ENCODE measurements around the gene MATR3.
A peak's percentile ranks its signal among the peaks of the same experiment; 100 is the strongest.

MATR3 gene

DNA sequence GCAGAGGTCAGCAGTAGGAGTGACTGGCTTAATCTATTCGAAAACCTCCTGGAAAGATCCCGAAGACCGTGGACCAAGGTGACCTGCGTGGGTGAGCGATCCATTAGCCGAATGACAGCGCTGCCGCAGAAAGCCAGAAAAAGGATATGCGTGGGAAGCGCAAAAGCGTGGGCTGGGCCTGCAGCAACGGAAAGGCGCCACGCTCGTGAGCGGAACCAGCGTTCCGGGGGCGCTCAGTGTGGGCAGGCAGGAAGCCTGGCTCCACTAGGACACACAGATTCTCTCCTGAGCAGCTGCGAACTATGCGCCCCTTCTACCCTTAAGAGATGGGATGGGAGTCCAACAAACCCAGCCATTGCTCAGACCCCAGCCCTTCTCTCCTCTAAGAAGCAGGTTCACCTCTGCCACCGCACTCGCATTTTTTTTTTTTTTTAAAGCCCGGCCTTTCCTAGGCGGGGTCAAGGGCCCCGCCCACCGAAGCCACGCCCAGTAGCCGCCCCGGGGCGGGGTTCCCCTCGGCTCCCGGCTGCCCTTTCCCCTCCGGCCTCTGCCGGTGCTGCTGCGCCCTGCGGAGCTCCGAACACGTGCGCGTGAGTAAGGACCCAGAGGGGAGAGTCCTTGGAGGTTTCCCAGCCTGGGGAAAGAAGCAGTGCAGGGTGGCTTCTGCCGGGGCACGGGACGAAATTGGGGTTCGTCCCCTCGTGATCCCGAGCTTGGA, 19.8 kb upstream of the MATR3 start:
- DNase-seq, result peak; percentile 73

DNA sequence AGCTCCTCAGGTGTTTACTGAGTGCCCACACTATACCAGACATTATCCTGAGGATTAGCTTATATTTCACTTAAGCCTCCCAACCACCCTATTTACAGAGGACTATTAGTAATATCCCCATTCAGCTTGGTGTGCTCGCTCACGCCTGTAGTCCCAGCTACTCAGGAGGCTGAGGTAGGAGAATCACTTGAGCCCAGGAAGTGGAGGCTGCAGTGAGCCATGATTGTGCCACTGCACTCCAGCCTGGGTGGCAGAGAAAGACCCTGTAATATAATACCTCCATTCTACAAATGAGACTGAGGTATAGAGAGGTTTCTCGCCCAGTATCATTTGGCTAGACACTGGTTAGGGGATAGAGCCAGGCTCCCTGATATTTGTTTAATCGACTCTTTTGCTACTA, 18.0 kb upstream of the MATR3 start:
- no peak for DNase-seq

DNA sequence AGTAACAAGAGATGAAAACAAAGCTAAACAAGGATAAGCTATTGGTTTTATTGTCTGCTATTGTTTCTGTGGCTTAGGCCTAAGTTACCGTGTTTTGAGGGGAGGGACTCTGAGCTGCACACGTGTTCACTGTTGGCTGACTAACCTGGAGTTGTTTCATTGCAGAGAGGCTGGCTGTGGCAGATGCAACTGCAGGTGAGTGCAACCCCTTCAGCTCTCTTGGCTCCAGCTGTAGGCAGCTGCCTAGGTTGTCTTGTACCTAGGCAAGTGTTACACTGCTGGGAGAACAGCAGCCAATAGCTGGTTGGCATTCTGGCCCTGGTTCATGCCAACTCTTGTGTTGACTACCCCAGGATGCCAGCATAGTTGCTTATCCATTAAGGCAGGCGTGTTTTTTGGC, 17.6 kb upstream of the MATR3 start:
- DNase-seq, result no peak

DNA sequence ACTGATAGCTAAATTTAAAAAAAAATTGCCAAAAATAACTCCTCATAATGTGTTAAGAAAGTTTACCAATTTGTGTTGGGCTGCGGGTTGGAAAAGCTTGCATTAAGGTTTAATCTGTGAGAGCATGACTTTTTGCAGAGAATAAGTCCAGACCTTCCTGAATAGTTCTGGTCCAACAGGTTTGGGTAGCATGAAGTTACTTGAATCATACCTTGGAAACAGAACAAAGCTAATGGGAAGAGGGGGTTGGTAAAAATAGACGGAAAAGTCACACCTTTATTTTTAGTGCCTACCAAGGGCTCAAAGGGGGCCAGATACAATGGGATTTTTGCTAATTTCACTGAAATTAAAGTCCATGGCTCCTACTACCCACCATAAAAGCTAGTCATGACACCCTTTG, 17.1 kb upstream of the MATR3 start:
- no peak for DNase-seq

DNA sequence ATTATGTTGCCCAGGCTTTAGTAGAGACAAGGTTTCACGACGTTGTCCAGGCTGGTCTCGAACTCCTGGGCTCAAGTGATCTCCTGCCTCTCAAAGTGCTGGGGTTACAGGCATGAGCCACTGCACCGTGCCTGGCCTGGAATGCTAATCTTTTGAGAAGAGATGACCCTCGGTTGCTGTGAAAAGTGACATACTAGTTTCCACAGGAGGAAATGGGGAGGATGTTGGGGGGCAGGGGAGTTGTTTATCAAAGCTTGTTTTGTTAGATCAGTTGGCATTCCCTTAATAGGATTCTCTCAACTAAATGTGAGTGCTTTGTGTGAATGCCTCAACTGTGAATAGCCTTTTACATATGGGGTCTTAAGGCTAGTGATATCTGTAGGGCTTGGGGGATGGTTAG, 16.4 kb upstream of the MATR3 start:
- DNase-seq, result no peak

DNA sequence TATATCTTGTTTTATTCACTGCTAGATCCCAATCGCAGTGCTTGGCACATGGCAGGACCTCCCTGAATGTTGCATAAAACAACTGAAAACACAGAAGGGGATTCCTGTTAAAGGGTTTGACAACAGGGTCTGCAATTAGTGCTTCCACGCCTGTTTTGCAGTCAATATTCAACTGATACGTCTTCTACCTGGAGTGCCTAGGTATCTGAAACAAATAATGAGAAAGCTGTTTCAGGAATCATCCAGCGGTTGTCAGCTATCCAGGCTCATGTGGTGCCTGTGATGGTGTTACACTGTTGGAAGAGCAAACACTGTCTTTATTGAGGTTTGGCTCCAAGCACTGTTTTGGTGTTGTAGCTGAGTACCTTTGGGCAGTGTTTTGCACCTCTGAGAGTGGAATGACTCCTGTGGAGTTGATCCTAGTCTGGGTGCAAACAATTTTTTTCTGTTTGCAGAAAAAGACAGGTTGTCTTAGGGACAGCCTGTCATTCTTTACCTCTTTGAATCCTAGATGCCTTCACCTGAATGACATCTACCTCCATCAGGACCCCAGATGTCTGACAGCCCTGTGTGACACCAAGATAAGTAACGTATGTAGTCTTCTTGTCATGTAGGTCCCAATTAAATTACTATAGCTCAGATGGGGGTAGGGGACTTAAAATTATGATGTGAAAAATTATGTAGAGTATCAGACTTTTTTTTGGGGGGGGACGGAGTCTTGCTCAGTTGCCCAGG, 14.8 kb upstream of the MATR3 start:
- DNase-seq, result no peak

DNA sequence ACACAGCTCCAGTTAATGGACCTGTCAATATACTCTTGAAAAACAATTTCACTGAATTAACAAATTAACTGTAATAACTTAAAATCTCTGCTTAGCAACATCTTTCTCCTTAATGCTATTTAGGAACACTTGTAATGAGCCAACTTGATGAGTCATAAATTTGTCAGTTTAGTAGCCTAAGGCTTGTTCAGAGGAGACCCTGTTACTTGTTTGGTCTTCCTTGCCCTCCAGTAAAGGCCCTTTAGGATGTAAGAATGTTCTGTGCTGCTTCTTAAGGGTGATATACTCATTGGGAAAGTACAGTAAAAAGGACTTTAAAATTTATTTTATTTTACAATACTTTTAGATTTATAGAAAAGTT, 11.4 kb upstream of the MATR3 start:
- no peak for DNase-seq

DNA sequence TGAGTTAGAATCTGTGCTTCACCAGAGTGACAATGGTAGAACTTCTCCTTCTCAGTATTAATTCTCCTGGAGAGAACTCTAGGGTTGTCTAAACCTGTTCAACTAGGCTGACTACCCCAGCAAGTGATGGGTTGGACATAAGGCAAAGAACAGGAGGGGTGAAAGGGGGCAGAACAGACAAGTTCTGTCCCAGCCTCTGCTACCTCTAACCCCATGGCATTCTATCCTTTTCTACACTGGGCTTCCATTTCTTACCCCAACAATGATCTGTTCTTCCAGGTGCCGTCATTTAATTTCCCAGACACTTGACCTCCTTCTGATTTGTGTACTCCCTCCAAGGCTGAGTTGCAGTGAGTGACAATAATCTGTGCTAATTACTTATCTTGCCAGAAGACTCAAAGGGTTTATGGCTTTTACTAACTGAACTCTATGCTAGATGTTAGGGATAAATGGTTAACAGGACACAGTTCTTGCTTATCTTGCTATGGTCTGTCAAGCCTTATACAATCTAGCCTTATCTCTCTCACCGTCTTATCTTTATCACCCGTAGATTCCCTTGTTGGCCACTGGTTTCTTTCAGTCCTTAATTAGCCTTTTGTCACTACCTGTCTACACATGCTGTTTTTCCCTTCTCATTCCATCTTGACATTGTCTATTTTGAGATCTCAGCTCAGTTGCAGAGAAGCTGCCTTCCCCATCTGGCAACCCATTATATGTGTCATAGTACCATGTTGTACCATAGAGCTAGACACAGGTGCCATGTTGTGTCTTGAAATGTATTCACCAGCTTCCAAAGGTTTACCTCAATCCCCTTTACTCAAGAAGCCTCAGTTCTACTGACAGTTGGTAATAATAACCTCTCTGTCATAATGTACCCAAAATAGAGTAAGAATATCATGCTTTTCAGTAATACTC, 10.0 kb upstream of the MATR3 start:
- DNase-seq, result peak; percentile 4

DNA sequence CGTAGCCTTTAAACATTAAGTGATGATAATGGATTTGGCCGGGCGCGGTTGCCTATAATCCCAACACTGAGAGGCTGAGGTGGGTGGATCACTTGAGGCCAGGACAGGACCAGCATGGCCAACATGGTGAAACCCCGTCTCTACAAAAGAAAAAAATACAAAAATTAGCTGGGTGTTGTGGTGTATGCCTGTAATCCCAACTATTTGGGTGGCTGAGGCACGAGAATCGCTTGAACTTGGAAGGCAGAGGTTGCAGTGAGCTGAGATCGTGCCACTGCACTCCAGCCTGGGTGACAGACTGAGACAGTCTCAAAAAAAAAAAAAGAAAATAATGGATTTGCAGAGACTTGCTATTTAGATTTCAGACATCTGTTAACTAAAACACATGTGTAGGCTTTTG, 9.2 kb upstream of the MATR3 start:
- no peak for DNase-seq

DNA sequence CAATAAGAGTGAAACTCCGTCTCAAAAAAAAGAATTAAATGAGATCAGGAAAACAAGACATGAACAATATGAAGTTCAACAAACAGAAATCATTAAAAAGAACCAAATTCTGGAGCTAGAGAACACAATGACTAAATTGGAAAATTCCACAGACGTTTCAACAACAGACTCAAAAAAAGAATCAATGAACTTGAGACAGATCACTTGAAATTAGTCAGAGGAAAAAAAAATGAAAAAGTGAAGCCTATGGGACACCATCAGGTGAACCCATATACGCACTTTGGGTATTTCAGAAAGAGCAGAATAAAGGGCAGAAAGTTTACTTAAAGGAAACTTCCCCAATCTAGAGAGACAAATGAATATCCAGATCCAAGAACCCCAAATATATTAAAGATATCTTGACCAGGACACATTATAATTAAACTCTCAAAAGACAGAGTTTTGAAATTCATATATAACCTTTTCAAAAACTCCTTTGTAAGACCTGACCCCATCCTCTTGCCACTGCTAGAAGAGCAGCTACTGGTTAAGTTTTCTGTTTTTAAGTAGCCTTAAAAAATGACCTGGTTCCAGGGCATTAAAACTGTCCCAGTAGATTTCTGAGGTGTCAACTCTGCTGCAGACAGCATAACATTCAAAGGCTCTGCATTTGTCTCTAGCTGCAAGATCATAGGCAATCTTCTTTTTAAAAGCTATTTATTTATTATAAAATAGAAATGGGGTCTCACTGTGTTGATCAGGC, 7.7 kb upstream of the MATR3 start:
- no peak for DNase-seq

DNA sequence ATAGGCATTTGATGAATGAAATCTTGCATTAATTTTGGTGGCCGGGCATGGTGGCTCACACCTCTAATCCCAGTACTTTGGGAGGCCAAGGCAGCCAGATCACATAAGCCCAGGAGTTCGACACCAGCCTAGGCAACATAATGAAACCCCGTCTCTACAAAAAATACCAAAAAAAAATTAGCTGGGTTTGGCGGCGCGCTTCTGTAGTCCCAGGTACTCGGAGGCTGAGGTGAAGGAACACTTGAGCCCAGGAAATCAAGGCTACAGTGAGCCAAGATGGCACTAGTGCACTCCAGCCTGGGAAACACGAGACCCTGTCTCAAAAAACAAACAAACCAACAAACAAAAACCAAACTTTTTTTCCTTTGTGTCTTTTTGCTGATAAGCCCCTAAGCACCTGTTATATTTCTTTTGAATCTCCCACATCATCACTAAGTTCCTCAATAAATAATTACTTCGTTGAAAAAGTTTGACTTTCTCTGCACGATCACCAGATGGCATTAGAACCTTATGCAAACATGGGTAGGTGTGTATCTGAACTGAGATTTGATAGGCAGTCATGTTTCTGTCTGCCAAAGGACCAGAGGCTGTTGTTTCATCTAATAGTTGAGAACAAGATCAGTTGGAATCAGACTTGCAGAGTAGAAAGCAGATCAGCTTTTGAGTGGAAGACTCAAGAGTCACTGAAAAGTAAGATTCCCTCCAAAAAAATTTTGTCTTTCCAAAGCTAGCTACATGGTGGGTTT, 5.5 kb upstream of the MATR3 start:
- peak; percentile 54 for DNase-seq

DNA sequence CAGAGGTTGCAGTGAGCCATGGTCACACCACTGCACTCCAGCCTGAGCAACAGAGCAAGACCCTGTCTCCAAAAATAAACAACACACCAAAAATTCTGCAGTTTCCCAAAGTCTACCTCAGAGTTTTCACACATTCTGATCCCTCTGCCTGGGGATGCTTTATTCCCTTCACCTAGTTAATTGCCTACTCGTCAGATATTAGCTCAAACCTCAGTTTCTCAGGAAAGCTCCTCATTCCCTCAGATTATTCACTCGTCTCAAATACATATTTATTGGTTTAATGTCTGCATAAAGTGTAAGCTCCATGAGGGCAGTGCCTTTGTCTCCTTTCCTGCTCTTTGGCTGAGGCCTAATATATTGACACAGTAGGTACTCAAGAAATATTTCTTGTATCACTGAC, 2.5 kb upstream of the MATR3 start:
- DNase-seq, result no peak

DNA sequence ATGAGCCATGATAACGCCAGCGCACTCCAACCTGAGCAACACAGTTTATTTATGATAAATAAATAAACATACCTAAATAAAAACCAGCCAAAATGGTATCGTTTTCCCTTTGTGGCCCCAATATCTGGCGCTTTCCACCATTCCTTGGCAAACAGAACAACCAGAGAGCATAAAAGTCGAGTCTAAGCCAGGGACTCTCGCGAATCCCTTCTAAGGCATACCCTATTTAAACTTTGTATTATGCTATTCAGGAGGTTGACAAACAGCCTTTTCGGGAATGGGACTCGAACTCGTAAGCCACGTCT, 386 bp upstream of the MATR3 start:
- no peak for DNase-seq

DNA sequence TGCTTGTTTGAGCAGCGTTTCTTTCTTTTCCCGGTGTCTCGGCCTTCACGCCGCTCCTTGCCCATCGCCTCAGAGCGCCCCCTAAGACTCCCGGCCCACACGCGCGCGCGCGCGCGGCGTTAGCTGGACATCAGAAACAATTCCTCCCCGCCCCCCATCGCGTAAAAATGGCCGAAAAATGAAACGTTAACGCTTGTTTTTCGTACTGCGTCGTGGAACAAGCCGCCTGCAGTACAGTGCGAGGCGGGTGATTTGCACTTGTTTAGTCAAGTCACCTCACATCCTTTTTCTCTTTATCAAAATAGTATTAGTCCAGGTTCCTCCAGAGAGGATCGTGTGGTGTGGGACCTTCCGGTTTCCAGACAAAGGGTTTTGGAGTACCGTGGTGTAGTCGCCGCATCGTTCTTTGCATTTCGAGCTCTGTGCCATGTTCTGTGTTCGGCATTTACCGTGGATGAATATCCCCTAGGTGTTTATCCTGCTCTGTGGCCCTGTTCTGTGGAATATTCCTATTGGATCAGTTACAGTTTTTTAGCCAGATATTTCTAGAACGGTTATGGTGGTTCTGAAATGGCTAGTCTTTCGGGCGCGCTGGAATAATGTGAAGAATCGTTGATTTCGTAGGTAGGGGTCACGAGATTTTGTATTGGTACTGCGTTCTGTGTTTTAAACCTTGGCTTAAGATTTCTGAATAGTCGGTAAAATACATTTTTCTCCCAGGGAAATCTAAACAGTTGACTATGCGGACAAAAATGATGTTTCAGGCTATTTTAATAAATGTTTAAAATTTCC, 1.0 kb downstream of the MATR3 start:
- peak; percentile 36 for DNase-seq

DNA sequence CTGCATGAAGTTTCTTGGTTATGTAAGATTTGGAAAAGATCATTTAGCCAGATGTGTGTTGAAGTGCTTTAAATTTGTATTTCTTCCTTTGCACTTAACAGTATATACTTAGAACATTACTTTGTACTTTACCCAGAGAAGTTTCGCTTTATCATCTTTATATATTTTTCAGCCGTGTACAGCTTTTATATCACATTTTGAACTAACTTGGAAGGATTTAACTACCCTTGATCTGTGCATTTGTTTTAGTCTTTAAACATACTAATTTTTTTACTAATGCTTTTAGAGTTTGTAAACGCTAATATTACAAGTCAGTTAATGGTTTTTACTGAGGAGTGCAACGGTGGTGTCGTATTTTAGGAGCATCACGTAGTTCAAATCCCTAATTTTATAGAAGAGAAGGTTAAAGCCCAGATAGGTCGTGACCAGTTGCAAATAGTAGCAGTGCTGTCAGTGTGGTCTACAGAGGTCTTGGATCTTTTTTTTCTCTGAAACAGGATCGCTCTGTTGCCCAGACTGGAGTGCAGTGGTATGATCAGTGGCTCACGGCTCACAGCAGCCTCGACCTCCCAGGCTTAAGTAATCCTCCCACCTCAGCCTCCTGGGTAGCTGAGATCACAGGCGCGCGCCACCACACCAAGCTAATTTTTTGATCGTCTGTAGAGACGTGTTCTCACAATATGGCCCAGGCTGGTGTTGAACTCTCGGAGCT, 2.0 kb downstream of the MATR3 start:
- DNase-seq, result no peak

DNA sequence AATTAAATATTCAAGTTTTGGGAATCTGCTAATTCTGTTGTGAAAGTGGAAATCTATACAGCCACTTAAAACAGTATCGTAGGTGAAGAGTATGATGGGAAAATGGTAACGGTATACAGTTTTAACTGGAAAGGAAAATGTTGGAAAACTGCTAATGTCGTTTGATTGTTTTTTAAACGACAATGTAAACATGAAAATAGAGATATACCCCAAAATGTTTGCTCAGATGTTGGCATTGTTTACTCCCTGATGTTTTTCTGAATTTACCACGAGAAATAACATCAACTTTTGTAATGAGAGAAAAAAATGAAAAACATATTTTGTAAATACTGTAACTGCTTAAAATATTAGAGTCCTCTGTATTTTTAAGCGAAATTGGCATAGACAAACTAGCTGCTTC, 2.7 kb downstream of the MATR3 start:
- no peak for DNase-seq

DNA sequence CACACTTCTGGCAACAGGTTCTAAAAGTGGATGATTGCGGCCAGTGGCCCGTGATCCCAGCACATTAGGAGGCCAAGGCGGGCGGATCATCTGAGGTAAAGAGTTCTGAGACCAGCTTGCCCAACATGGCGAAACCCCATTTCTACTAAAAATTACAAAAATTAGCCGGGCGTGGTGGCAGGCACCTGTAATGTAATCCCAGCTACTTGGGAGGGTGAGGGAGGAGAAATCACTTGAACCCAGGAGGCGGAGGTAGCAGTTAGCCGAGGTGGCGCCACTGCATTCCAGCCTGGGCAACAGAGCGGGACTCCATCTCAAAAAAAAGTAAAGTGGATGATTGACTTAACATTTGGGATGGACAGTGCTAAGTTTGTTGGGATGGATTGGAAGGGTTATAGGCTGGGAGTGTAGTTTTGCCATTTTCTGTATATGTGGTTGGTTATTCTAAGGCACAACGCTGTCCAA, 3.4 kb downstream of the MATR3 start:
- DNase-seq, result no peak

DNA sequence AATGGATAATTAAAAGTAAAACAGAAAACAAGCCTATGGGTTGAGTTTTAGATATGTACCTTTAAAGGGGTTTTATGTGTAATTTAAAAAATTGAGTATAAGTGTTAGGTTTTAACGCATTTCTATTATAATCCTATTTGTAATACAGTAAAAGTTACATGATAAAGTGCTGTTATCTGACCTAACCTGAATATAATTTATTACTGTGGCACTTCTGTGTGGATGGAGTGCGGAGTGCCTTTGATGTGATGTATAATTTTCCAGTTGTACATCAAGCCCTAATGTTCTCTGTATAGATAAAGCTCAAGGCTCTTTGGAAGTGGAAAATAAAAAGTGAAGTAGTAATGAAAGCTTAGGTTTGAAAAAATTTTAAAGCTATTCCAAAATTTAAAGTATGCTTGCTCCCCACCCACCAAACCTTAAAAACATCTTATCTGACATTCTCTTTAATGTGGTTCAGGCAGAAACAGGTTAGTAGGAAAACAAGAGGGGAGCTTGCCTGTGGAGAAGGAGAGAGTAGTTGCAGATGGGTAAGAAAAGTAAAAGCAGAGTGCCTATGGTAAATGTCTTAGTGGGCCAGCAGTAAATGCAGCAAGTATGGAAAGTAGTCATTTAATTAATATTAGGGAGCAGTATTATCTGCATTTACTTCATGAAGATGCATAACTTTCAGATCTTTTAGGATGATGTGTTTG, 4.0 kb downstream of the MATR3 start:
- no peak for DNase-seq

DNA sequence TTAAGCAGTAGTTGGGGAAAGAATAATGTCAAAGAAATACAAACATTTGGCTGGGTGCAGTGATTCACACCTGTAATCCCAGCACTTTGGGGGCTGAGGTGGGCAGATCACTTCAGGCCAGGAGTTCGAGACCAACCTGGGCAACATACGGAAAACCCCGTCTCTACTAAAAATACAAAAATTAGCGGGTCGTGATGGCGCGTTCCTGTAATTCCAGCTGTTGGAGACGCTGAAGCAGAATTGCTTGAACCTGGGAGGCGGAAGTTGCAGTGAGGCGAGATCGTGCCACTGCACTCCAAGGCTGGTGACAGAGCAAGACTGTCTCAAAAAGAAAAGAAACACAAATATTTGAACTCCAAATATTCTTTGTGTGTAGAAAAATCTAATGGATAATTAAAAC, 4.7 kb downstream of the MATR3 start:
- no peak for DNase-seq

DNA sequence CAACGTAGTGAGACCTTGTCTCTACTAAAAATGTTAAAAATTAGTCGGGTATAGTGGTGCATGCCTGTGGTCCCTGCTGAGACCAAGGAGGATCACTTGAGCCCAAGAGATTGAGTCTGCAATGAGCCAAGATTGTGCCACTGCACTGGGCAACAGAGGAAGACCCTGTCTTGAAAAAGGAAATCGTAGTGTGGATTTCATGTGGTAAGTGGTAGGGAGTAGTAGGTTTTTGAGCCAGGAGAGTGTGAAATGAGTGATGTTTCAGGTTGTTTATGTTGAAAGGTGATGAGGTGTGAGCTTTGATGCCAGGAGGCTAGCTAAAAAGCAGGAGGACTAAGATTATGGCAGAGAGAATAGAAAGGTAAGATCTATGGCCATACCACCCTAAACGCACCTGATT, 5.9 kb downstream of the MATR3 start:
- no peak for DNase-seq

Measured in NCI-H2171 treated with DMSO at 0.1 percent for 48 hours (cell line).